IMR-90 (cell line): ENCODE measurements around the gene CPA4. TPM values are rescaled to one million over a fixed set of nuclear protein-coding genes. Genes with fewer than 3 reads are reported as not detected.

Experiments
- ATAC-seq: fragments of 200-7000 bp; cut with Tn5 transposase; 2 replicates; pipeline ENCODE4 v1.9.1; 2020; ENCODE audit warnings: low read depth, mild to moderate bottlenecking, moderate library complexity
- BruUV-seq: library from RNA; stranded (reverse); fragments of 400-500 nt; replicated peaks from 2 replicates; lab custom pipeline; 2021; lab: Mats Ljungman, UMichigan
- CTCF ChIA-PET: fragments of 300-600 bp; formaldehyde crosslinking; extraction: SDS; loops from one replicate; lab custom pipeline; 2021; ENCODE audit warnings: antibody characterized with exemption; lab: Yijun Ruan, JAX
- POLR2A ChIA-PET: fragments of 300-600 bp; sonication (Branson Sonifier 250); formaldehyde crosslinking; loops from one replicate; lab custom pipeline; 2022; ENCODE audit warnings: antibody characterized with exemption; ENCODE audit not compliant: unreplicated experiment; lab: Charles Lee
- DNase-seq: peaks from one replicate; pipeline ENCODE4 v3.0.0; 2013
- H2AFZ ChIP-seq: replicated peaks from 2 replicates; pipeline ENCODE3; 2013; ENCODE audit warnings: low read length, mild to moderate bottlenecking; ENCODE audit not compliant: poor library complexity
- H2AK5ac ChIP-seq: 2 replicates; pipeline ENCODE4 v1.6.1; 2013; ENCODE audit warnings: low read depth, low read length, inconsistent platforms
- H2AK9ac ChIP-seq: replicated peaks from 2 replicates; pipeline ENCODE3; 2013; ENCODE audit warnings: mild to moderate bottlenecking, low read depth, low read length, moderate library complexity; ENCODE audit not compliant: poor library complexity
- H2BK120ac ChIP-seq: 2 replicates; pipeline ENCODE4 v1.6.1; 2013; ENCODE audit warnings: low read depth, low read length, inconsistent platforms
- H2BK15ac ChIP-seq: 3 replicates; pipeline ENCODE4 v1.6.1; 2013; ENCODE audit warnings: low read depth, low read length, inconsistent platforms
- H2BK20ac ChIP-seq: 2 replicates; pipeline ENCODE4 v1.6.1; 2013; ENCODE audit warnings: low read depth, mild to moderate bottlenecking, inconsistent platforms, low read length, moderate library complexity
- H2BK5ac ChIP-seq: 2 replicates; pipeline ENCODE4 v1.6.1; 2013; ENCODE audit warnings: mild to moderate bottlenecking, low read depth, low read length, inconsistent platforms; ENCODE audit not compliant: poor library complexity, severe bottlenecking
- H3K14ac ChIP-seq: replicated peaks from 2 replicates; pipeline ENCODE4 v1.6.1; 2013; ENCODE audit warnings: low read depth, low read length, inconsistent platforms
- H3K18ac ChIP-seq: 2 replicates; pipeline ENCODE4 v1.6.1; 2013; ENCODE audit warnings: low read depth, low read length, control low read depth
- H3K23ac ChIP-seq: 2 replicates; pipeline ENCODE4 v1.6.1; 2013; ENCODE audit warnings: low read depth, low read length, inconsistent platforms
- H3K27ac ChIP-seq: 2 replicates; pipeline ENCODE4 v1.5.1; 2013; ENCODE audit warnings: mild to moderate bottlenecking, control low read depth, low read length; ENCODE audit not compliant: insufficient read depth
- H3K27me3 ChIP-seq: 2 replicates; pipeline ENCODE4 v1.6.1; 2013; ENCODE audit warnings: low read length; ENCODE audit not compliant: control insufficient read depth, insufficient read depth
- H3K36me3 ChIP-seq: 2 replicates; pipeline ENCODE4 v1.6.1; 2013; ENCODE audit warnings: low read length, mixed read lengths; ENCODE audit not compliant: control insufficient read depth, insufficient read depth
- H3K4ac ChIP-seq: 2 replicates; pipeline ENCODE4 v1.6.1; 2013; ENCODE audit warnings: low read depth, low read length, inconsistent platforms
- H3K4me1 ChIP-seq: 2 replicates; pipeline ENCODE4 v1.6.1; 2013; ENCODE audit warnings: low read length, mixed read lengths; ENCODE audit not compliant: control insufficient read depth, insufficient read depth
- H3K4me2 ChIP-seq: 2 replicates; pipeline ENCODE4 v1.6.1; 2013; ENCODE audit warnings: low read depth, mild to moderate bottlenecking, control low read depth, low read length, moderate library complexity
- H3K4me3 ChIP-seq: 2 replicates; pipeline ENCODE4 v1.5.1; 2013; ENCODE audit warnings: low read depth, mild to moderate bottlenecking, control low read depth, low read length, moderate library complexity; ENCODE audit not compliant: insufficient read depth
- H3K56ac ChIP-seq: 2 replicates; pipeline ENCODE4 v1.6.1; 2013; ENCODE audit warnings: low read length, inconsistent platforms; ENCODE audit not compliant: insufficient read depth; ENCODE audit errors: extremely low read depth
- H3K79me1 ChIP-seq, 2 experiments: 2 replicates each; pipeline ENCODE4 v1.6.1; 2013; ENCODE audit warnings: low read length in 2 of 2, inconsistent platforms in 1 of 2, low read depth in 1 of 2
- H3K9ac ChIP-seq: 2 replicates; pipeline ENCODE4 v1.6.1; 2013; ENCODE audit warnings: low read depth, low read length, control low read depth
- H3K9me1 ChIP-seq: 2 replicates; pipeline ENCODE4 v1.6.1; 2013; ENCODE audit warnings: low read length, inconsistent platforms; ENCODE audit not compliant: insufficient read depth
- H3K9me3 ChIP-seq: 2 replicates; pipeline ENCODE4 v1.6.1; 2013; ENCODE audit warnings: low read length; ENCODE audit not compliant: control insufficient read depth, insufficient read depth
- H4K20me1 ChIP-seq: 2 replicates; pipeline ENCODE4 v1.6.1; 2013; ENCODE audit warnings: low read length, inconsistent platforms; ENCODE audit not compliant: insufficient read depth
- H4K5ac ChIP-seq: 2 replicates; pipeline ENCODE4 v1.6.1; 2013; ENCODE audit warnings: mild to moderate bottlenecking, low read depth, low read length, control low read depth
- H4K8ac ChIP-seq, 2 experiments: 2 replicates each; pipeline ENCODE4 v1.6.1; 2013; ENCODE audit warnings: low read depth in 2 of 2, low read length in 2 of 2, control low read depth in 1 of 2, inconsistent platforms in 1 of 2
- H4K91ac ChIP-seq: 2 replicates; pipeline ENCODE4 v1.6.1; 2013; ENCODE audit warnings: low read depth, low read length, inconsistent platforms; ENCODE audit not compliant: insufficient read depth
- BHLHE40 ChIP-seq: fragments of 150-350 bp; IDR thresholded peaks from 2 replicates; pipeline ENCODE4 v1.6.1; 2016; ENCODE audit warnings: mild to moderate bottlenecking, low read depth, low read length
- CHD1 ChIP-seq: IDR thresholded peaks from 2 replicates; pipeline ENCODE4 v1.6.1; 2012; ENCODE audit warnings: low read depth, low read length, improper control_type of control experiment
- CTCF ChIP-seq: conservative IDR thresholded peaks from 2 replicates; pipeline ENCODE4 v1.5.1; 2012; ENCODE audit warnings: mild to moderate bottlenecking, low read depth, low read length, improper control_type of control experiment
- ELK1 ChIP-seq: fragments of 150-350 bp; IDR thresholded peaks from 2 replicates; pipeline ENCODE4 v1.6.1; 2016; ENCODE audit warnings: low read depth, mild to moderate bottlenecking, low read length, moderate library complexity, borderline replicate concordance
- FOS ChIP-seq: fragments of 150-350 bp; IDR thresholded peaks from 2 replicates; pipeline ENCODE4 v1.6.1; 2016; ENCODE audit warnings: low read depth, low read length
- MAFK ChIP-seq: IDR thresholded peaks from 2 replicates; pipeline ENCODE4 v1.6.1; 2012; ENCODE audit warnings: low read depth, low read length, improper control_type of control experiment
- MXI1 ChIP-seq: IDR thresholded peaks from 2 replicates; pipeline ENCODE4 v1.6.1; 2012; ENCODE audit warnings: low read depth, mild to moderate bottlenecking, low read length, moderate library complexity, borderline replicate concordance
- NFE2L2 ChIP-seq: fragments of 150-350 bp; IDR thresholded peaks from 2 replicates; pipeline ENCODE4 v1.6.1; 2016; ENCODE audit warnings: low read depth, mild to moderate bottlenecking, low read length
- POLR2A ChIP-seq: IDR thresholded peaks from 2 replicates; pipeline ENCODE4 v1.6.1; 2012; ENCODE audit warnings: mild to moderate bottlenecking, low read depth, low read length
- RCOR1 ChIP-seq: IDR thresholded peaks from 2 replicates; pipeline ENCODE4 v1.6.1; 2012; ENCODE audit warnings: mild to moderate bottlenecking, low read length, improper control_type of control experiment; ENCODE audit not compliant: insufficient replicate concordance
- RFX5 ChIP-seq: IDR thresholded peaks from 2 replicates; pipeline ENCODE4 v1.8.0; 2012; ENCODE audit warnings: low read depth, mild to moderate bottlenecking, low read length, moderate library complexity
- SMC3 ChIP-seq: fragments of 150-350 bp; IDR thresholded peaks from 2 replicates; pipeline ENCODE4 v1.6.1; 2016; ENCODE audit warnings: low read depth, mild to moderate bottlenecking, antibody characterized with exemption, low read length, moderate library complexity
- WGBS, 2 experiments: methylation state at CpG; one replicate each; pipeline versions ENCODE4 v1.1.5 to v1.1.7; 2013; ENCODE audit warnings: missing lambda C conversion rate in 2 of 2; ENCODE audit not compliant: insufficient read length in 1 of 2; ENCODE audit errors: extremely low coverage in 2 of 2; 5-methylcytosine and 5-hydroxymethylcytosine counted together
- dilution Hi-C: fragments of 300-500 bp; cut with HindIII; formaldehyde crosslinking; loops from one replicate; pipeline ENCODE4 v1.14.3; 2018; ENCODE audit warnings: low sequenced_read_pairs; ENCODE audit not compliant: unreplicated experiment
- in situ Hi-C: fragments of 300-500 bp; cut with MboI; formaldehyde crosslinking; loops from 3 replicates; pipeline ENCODE4 v1.14.3; 2019; ENCODE audit warnings: low sequenced_read_pairs, inconsistent platforms, mixed read lengths
- intact Hi-C: fragments of 100-400 bp; cut with micrococcal nuclease; formaldehyde crosslinking; loops from 2 replicates; pipeline ENCODE4 v1.10.0; 2022
- polyA plus RNA-seq, 3 experiments: library from polyadenylated mRNA; depleted of rRNA; stranded (reverse); fragments of >200 nt; gene quantifications; 2 replicates each; pipeline ENCODE4 v1.2.3, GENCODE V29; 2012; ENCODE audit warnings: low replicate concordance in 1 of 3
- total RNA-seq: library from RNA; depleted of rRNA; stranded (reverse); fragments of >200 nt; gene quantifications from 2 replicates; pipeline ENCODE4 v1.2.3, GENCODE V29; 2012

Gene CPA4
- total and polyA plus RNA-seq, 2 of the 4 experiments (the other 2 are of a cell fraction), result 316 to 365 TPM

DNA sequence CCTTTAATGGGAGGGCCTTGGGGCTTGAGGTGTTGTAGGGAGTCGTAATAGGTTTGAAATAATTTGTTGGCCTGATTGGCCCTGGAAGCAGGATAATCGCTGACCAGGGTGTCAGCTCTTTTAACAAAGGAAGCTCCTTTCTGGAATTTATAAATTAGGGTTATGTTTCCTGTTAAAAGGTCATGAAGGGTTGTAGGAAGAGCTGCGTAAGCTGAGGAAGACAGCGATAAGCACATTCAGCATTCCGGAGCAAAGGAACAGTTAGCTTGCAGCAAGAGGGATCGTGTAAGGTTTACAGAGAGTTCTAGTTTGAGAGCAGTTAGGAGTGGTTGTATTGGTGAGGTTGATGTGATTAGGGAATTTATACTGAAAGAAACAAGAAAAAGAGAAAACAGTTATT is 21.3 kb downstream of the CPA4 start:
- no peaks in the 10 kb centered on the region for H3K9me1 ChIP-seq
- no peak overlapping the region for H2AFZ ChIP-seq
- WGBS, 2 experiments, result 73% methylated on average over 3 of the region's 6 CpGs; no CpG with 5 or more reads in 1 of the 2 experiments
- H3K4me1 ChIP-seq, result no peaks in the 10 kb centered on the region
- no peak overlapping the region for H2BK120ac ChIP-seq
- DNase-seq (no peak), ATAC-seq (no peak)
- no peak overlapping the region for H3K56ac ChIP-seq
- no peak overlapping the region for H2BK15ac ChIP-seq
- no peak overlapping the region for H3K4me3 ChIP-seq
- BruUV-seq, result no TSS peak
- H3K79me1 ChIP-seq, result no peaks in the 10 kb centered on the region
- POLR2A ChIA-PET, result no interaction called here
- H3K4ac ChIP-seq, result no peak overlapping the region
- H3K9ac ChIP-seq, result no peak overlapping the region
- no peaks in the 10 kb centered on the region for H3K27me3 ChIP-seq
- no peak for TF ChIP-seq ELK1
- no peak for TF ChIP-seq SMC3
- no peak for TF ChIP-seq CHD1
- no peak for TF ChIP-seq FOS
- no peak for TF ChIP-seq RFX5
- TF ChIP-seq BHLHE40, result no peak
- no peak for TF ChIP-seq CTCF
- no peak for TF ChIP-seq POLR2A
- no peak for TF ChIP-seq NFE2L2
- no peak for TF ChIP-seq RCOR1
- TF ChIP-seq MAFK, result no peak
- TF ChIP-seq MXI1, result no peak
- no peak overlapping the region for H3K18ac ChIP-seq
- H4K8ac ChIP-seq, result no peak overlapping the region
- no peak overlapping the region for H3K14ac ChIP-seq
- no peak overlapping the region for H3K23ac ChIP-seq
- no peak overlapping the region for H4K5ac ChIP-seq
- CTCF ChIA-PET, result no interaction called here
- H3K4me2 ChIP-seq, result no peak overlapping the region
- dilution Hi-C loops (no loop called here), intact Hi-C loops (no loop called here), in situ Hi-C loops (no loop called here)
- H2BK5ac ChIP-seq, result no peak overlapping the region
- H3K9me3 ChIP-seq, result no peaks in the 10 kb centered on the region
- H2AK9ac ChIP-seq, result no peak overlapping the region
- no peak overlapping the region for H4K91ac ChIP-seq
- no peak overlapping the region for H3K27ac ChIP-seq
- H2AK5ac ChIP-seq, result no peak overlapping the region
- H3K36me3 ChIP-seq, result peaks cover 6% of the 10 kb centered on the region
- no peak overlapping the region for H2BK20ac ChIP-seq
- H4K20me1 ChIP-seq, result no peaks in the 10 kb centered on the region
